Stimulated activated effector memory CD8-positive, alpha-beta T cell treated with anti-CD3 and anti-CD28 coated beads, Interleukin-12 subunit alpha, Interleukin-12 subunit beta, amount 100 ng/mL, for 72 hours (primary cell): ENCODE results near the gene ARRDC2.

Experiments used
- ATAC-seq: fragments of 150-1000 bp; cut with Tn5 transposase; 2 replicates; pipeline ENCODE4 v1.10.0; 2021
- DNase-seq, 2 donors: peaks; one replicate each; pipeline ENCODE4 v3.0.0; 2021 to 2022; ENCODE audit warnings: low spot score in 2 of 2
- H3K27ac Mint-ChIP-seq: one replicate; pipeline ENCODE4 v1.8.0; 2022; ENCODE audit warnings: mild to moderate bottlenecking, mixed read lengths
- H3K36me3 Mint-ChIP-seq: one replicate; pipeline ENCODE4 v1.8.0; 2022; ENCODE audit warnings: mild to moderate bottlenecking, mixed read lengths
- H3K4me1 Mint-ChIP-seq: one replicate; pipeline ENCODE4 v1.8.0; 2022; ENCODE audit warnings: mixed read lengths
- H3K4me3 Mint-ChIP-seq: one replicate; pipeline ENCODE4 v1.8.0; 2022; ENCODE audit warnings: mild to moderate bottlenecking, mixed read lengths
- H3K9me3 Mint-ChIP-seq: one replicate; pipeline ENCODE4 v1.8.0; 2022; ENCODE audit warnings: mixed read lengths

ARRDC2 gene

DNA sequence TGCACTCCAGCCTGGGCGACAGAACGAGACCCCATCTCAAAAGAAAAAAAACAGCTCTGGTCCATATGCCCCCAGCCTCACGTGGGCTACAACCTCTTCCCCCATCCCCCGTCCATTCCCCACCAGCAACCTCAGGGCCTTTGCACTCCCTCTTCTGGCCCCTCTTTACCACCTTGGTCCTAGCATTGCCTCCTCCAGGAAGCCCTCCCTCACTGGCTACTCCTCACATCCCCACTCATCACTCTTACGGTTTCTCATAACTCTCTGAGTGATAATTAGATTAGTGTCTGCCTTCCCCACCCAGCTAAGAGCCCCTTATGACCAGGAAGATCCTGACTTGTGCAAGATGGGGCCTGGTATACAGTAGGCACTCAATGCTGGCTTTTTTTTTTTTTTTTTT, 48.0 kb downstream of the ARRDC2 start:
- no peaks in the 10 kb centered on the region for H3K9me3 Mint-ChIP-seq
- ATAC-seq (no peak), DNase-seq (no peak)
- no peak overlapping the region for H3K4me3 Mint-ChIP-seq
- peak overlapping the region; percentile 70 for H3K27ac Mint-ChIP-seq
- peaks cover 19% of the 10 kb centered on the region for H3K4me1 Mint-ChIP-seq
- H3K36me3 Mint-ChIP-seq, result peaks cover 32% of the 10 kb centered on the region

DNA sequence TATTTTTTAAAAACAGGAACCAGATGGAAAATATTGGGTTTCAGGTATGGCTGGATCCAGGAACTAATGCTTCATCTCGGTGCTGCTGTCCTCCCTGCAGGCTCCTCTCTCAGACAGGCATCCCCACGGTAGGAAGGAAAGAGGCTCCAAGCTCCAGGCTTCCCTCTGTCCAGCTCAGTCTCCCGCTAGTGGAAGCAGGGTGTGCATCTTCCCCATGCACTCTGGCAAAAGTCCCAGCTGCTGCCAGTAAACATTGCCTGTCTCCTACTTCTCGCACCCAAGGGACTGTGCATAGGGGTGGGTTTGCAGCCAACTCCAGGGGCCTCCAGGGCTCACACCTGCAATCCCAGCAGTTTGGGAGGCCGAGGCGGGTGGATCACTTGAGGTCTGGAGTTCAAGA, 49.6 kb downstream of the ARRDC2 start:
- Mint-ChIP-seq H3K4me1 (peaks cover 17% of the 10 kb centered on the region), H3K27ac (peak overlapping the region; percentile 93), H3K4me3 (peak overlapping the region; percentile 46), H3K36me3 (peaks cover 44% of the 10 kb centered on the region), H3K9me3 (no peaks in the 10 kb centered on the region)
- DNase-seq (no peak), ATAC-seq (no peak)

DNA sequence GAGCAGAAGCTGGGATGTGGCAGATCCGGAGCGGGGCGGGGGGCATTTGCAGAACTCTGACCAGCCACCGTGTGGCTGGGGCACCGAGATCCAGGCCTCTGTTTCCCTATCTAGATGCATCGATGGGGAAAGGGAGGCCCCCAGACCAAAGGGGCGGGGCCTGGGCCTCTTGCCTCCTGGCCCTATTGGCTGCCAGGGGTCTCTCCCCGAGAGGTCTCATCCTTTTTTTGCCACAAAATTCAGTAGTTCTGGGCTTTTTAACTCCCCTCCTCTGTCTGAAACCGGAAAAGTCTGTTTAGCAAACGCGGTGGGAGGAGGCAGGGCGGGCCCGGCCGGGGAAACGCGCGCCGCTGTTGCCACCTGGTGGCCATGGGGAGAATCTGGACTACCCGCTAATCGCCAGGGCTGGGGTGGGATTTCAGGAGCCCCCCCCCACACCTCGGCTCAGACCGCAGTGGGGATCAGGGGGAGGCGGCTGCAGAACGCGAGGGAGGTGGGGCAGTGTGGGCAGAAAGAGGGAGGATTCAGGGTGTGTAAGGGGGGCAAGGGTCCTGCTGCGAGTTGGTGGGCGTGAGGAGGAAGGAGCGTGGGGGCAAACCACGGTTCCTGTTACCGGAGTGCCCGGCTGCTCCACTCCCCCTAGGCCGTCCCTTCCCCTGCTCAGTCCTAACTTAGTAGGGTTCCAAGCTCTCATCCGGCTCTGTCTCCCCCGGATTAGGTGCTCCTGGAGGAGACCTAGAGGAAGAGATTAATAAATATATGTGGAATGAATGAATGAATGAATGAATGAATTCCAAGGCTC, 50.4 kb downstream of the ARRDC2 start:
- peak overlapping the region; percentile 46 for H3K4me3 Mint-ChIP-seq
- peaks cover 52% of the 10 kb centered on the region for H3K36me3 Mint-ChIP-seq
- no peaks in the 10 kb centered on the region for H3K9me3 Mint-ChIP-seq
- H3K4me1 Mint-ChIP-seq, result peaks cover 17% of the 10 kb centered on the region
- peak; percentile 90 for ATAC-seq
- peak overlapping the region; percentile 93 for H3K27ac Mint-ChIP-seq
- DNase-seq, result peak; percentile 80 to 89

DNA sequence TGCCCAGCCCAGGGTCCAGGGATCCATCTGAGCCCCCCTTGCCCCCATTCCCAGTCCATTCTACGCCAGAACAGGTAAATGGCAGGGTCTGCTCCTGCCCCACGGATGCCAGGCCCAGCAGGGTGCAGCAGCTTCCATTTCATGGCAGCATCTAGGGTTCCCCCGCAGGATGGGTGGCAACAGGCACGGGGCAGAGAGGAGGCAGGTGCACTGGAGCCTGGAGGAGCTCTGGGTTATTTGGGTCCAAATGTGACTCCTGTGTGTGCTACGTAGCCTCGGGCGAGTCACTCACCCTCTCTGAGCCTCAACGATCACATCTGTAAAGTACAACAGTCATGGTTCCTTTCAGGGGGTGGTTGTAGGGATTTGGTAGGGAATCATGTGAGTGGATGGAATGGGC, 51.3 kb downstream of the ARRDC2 start:
- peaks cover 61% of the 10 kb centered on the region for H3K36me3 Mint-ChIP-seq
- peaks cover 17% of the 10 kb centered on the region for H3K4me1 Mint-ChIP-seq
- H3K9me3 Mint-ChIP-seq, result no peaks in the 10 kb centered on the region
- ATAC-seq (no peak), DNase-seq (no peak)
- H3K4me3 Mint-ChIP-seq, result no peak overlapping the region
- H3K27ac Mint-ChIP-seq, result no peak overlapping the region

DNA sequence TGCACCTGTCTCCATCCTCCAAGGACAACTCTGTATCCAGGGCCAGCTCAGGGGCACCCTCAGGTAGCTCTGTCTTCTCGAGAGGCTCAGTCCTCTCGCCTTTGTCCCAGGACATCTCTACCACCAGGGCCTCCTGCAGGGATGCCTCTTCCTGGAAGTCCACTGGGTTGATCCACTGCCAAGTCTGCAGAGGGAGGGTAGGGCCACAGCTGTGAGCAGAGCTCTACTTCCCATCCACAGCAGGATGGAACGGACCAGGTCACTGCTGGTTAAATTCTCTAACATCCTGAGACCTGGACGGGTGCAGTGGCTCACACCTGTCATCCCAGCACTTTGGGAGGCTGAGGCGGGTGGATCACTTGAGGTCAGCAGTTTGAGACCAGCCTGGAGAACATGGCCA, 51.9 kb downstream of the ARRDC2 start:
- peaks cover 17% of the 10 kb centered on the region for H3K4me1 Mint-ChIP-seq
- H3K4me3 Mint-ChIP-seq, result no peak overlapping the region
- peaks cover 63% of the 10 kb centered on the region for H3K36me3 Mint-ChIP-seq
- no peaks in the 10 kb centered on the region for H3K9me3 Mint-ChIP-seq
- DNase-seq (no peak), ATAC-seq (no peak)
- H3K27ac Mint-ChIP-seq, result peak overlapping the region; percentile 29

DNA sequence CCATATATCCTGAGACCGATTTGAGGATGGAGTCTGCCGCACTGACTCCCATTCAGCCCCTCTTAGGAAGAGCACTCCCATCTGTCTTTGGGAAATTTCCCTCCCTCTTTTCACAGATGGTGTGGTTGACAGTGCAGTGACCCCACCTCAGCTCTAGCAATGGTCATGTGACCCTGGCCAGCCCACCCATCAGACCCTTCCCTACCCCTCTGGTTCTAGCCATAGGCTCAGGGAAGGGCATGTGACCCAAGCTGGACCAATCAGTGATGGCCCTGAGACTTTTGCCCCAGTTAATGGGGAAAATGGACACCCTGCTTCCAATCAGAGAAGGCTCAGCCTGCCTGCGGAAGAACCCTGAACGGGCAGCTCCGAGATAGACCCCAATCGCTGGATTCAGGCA, 52.5 kb downstream of the ARRDC2 start:
- ATAC-seq (no peak), DNase-seq (no peak)
- H3K4me3 Mint-ChIP-seq, result no peak overlapping the region
- peaks cover 64% of the 10 kb centered on the region for H3K36me3 Mint-ChIP-seq
- H3K27ac Mint-ChIP-seq, result no peak overlapping the region
- H3K9me3 Mint-ChIP-seq, result no peaks in the 10 kb centered on the region
- H3K4me1 Mint-ChIP-seq, result peaks cover 17% of the 10 kb centered on the region

DNA sequence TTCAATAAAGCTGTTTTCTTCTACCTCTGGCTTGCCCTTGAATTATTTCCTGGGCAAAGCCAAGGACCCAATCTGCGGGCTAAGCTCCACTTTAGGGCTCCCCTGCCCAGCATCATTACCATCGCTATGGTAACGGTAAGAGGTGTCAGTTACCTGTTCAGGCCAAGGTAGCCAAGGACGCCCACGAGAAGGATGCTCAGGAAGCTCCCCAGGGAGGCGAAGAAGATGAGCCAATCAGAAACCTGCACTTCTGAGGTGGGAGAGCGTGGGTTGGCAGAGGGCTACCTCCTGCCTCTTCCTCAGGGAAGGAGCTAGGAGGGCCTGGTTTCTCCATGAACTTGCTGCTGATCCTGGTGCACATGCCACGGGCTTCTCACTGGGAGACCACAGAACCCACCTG, 54.1 kb downstream of the ARRDC2 start:
- DNase-seq (no peak), ATAC-seq (no peak)
- Mint-ChIP-seq H3K9me3 (no peaks in the 10 kb centered on the region), H3K4me1 (peaks cover 11% of the 10 kb centered on the region), H3K27ac (no peak overlapping the region), H3K4me3 (no peak overlapping the region), H3K36me3 (peaks cover 78% of the 10 kb centered on the region)

DNA sequence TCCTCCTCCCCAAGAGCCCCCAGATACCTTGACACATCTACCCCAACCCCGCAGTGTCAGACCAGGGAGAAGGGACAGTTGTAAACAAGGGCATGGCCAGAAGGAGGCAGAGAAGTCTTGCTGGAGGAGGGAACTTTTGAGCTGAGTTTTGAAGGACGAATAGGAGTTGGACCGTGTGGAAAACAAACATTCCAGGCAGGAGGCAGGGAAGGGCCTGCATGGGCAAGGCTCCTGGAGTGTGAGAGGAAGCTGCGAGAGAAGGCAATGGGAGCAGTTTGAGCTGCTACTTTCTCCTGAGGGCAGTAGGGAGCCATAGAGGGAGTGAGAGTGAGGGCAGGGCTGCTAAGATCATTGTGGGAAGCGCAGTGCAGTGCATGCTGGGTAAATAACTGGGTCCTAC, 55.5 kb downstream of the ARRDC2 start:
- no peak for ATAC-seq
- H3K4me1 Mint-ChIP-seq, result peaks cover 3% of the 10 kb centered on the region
- peak in 1 of 2 donors; percentile 59 for DNase-seq
- H3K27ac Mint-ChIP-seq, result peak overlapping the region; percentile 19
- peaks cover 92% of the 10 kb centered on the region for H3K36me3 Mint-ChIP-seq
- no peak overlapping the region for H3K4me3 Mint-ChIP-seq
- no peaks in the 10 kb centered on the region for H3K9me3 Mint-ChIP-seq
